Stimulated activated CD8-positive, alpha-beta memory T cell treated with anti-CD3 and anti-CD28 coated beads, Interleukin-4, amount 100 ng/mL, for 4 hours (primary cell): Measurements from ENCODE around the gene RAD51B.
"Not testable (repeated sequence)": the region's sequence is repeated elsewhere in the genome, so short reads cannot be mapped to it uniquely, and the experiment has no call there.

Experiments used
- DNase-seq, 2 donors: peaks; one replicate each; pipeline ENCODE4 v3.0.0-alpha.2; 2020; ENCODE audit warnings: low read depth in 2 of 2, low spot score in 1 of 2

Gene RAD51B

DNA sequence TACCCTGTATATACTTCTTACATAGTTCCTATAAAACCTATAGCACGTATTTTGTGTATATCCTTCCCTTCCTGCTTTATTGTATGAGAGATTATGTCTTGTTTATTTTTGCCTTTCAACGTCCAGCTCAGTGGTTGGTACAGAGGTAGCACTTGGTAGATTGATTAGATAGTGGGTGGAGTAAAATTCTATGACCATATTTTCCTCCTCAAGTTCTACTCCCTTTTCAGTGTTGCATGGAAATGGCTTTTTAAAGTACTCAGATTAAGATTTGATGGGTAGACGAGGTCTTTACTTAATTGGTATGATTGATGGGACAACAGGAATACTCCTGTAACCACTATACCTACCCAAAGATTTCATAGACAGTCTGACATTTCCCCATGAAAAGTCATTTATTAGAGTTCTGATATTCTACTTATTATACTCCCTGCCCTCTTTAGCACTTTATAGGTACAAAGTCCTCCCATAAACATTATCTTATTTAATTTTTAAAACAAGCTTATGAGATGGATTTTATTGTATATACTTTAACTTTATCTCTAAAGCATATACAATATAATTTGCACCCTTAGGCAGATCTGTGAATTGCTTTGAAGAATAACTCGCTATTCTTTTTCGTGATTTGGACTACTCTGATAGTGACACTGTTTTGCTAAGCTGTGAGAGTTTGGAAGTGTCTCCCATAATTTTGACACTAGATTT is 348.0 kb downstream of the RAD51B start:
- no peak for DNase-seq

DNA sequence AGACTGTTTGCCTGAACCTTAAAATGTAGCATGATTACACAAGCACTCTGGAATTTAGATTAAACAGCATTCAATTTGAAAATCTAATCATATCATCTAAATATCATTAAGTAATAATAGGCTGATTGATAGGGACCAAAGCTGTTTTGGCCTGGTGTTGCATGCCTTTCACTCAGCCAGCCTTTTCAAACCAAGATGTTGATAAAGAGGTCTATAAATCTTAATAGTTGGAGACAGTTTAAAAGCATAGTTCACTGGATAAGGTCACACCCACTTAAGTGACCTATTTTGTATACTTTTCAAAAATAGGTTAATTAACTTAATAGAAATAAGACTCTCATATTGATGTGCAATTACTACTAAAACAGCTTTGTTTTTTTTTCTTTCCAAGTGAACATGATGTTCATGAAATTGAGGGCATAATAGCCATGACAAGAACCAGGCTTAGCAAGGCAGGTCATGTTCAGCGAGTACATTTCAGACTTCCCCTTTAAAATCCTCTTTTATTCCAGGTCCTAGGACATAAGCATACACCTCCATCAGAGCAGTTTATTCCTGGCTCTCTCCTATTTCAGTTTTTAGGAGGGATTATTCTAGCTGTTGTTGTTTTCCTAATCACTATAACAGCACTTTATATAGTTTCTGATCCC is 349.0 kb downstream of the RAD51B start:
- no peak for DNase-seq

DNA sequence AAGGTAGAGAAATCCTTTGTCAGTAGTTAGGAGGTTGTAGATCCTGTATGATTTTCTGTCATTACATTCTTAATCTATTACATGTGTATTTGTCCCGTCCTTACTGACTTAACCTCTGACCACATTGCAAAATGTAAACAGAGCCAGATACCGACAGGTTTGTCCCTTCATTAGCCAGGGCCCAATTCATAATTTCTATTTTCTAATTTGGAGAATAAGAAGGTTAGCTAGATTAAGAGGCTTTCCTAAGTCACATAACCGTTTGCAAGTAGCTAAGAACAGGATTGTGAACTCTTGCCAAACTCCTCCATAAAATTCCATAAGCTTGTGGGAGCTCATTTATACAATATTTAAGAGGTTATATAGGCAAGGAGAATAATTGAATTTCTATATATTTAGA is 352.6 kb downstream of the RAD51B start:
- DNase-seq = no peak

DNA sequence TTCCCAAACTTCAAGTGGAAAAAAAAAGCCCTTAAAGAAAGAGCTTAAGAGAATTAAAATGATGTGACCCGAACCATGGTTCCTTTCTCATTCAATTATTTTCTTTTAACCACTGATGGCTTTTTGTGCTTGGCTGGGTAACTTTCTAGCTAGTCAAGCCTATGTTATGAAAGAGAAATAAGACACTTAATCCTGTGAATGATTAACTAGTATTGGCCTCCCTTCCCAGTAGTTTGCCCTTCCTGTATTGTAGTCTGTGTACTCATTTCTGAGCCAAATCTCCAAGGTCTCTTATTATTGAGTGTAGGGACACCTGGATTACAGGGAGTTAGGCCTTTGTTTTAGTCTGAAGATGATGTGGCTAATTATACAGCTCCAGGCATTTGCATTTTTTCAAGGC is 353.0 kb downstream of the RAD51B start:
- no peak for DNase-seq

DNA sequence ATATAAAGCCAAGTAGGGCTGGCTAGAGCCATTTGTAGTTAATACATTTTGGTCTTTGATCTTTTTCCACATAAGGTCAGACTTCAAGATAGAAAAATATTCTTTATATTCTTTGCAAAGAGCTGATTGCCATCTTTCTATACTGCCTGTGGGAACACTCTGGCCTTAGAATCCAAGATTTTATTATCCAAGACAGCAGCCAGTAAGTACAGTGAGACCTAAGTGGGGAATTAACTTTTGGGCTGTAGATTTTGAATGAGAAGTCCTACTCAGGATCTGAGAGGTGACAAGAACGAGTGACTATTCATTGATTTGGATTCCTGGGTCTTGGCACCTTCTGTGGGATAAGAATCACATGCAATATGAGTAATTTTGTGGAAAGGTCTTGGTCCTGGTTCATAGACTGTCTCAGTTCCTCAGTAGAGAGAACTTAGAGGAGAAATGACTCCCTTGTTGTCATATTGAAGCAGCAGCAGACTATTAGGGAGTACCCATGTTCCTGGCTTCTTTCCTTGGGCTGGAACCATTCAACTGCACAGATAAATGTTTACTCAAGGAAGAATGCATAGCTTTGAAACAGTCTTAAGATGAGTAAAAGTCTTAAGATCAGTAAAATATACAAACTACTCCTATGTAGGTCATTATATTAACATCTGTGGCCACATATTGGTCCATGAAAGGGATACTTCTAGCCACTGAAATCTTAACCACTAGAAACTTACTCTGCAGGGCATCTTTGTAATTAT is 353.8 kb downstream of the RAD51B start:
- no peak for DNase-seq

DNA sequence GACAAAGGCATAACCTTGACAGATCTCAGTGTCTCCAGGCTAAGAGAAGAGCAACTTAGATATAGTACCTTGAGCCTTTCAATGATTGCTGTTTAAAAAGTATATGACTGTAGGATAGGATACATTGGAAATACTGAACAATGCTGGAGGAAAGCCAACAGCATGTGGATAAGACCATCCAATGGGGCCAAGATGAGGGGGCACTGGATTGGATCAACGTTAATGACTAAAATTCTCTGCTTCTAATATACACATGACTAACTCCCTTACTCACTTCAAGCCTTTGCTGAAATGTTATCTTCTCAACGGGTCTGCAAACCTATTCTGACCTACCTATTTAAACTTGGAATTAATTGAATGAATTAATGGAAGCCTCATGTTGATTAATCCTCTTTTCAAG is 354.9 kb downstream of the RAD51B start:
- no peak for DNase-seq

DNA sequence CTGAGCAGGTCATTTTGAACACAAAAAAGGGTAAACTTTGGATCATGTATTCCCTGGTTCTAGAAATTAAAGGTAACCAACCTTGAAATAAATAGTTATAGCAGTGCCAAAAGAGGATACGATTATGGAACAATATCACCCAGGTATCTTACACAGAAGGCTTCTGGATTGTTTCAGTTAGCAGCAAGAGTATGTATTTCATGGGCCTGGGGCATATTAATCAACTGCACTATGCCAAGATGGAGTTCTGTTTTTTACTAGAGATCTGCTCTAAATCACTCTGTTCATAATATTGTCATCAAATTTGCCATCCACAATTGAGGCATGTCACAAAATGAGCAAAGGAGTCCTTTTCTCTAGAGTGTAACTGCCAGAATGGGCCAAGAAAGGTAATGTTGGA is 357.1 kb downstream of the RAD51B start:
- DNase-seq = no peak

DNA sequence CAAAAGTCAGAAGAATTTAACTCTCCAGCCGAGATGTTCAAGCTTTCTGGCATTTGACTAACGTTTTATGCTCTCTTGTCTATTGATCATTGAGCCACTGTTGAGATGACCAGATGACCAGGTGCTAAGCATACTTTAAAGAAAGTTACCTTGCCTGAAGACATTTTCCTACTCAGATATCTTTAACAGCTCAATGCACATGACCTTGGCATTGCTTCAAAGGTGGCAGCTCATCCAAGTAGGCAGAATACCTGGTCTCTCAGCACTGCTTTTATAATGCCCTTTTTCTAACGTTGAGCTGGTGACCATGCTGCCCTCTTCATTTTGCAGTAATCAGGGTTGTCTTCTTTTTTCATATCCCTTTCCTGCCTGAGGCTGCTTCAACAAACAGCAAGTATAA is 358.1 kb downstream of the RAD51B start:
- no peak for DNase-seq

DNA sequence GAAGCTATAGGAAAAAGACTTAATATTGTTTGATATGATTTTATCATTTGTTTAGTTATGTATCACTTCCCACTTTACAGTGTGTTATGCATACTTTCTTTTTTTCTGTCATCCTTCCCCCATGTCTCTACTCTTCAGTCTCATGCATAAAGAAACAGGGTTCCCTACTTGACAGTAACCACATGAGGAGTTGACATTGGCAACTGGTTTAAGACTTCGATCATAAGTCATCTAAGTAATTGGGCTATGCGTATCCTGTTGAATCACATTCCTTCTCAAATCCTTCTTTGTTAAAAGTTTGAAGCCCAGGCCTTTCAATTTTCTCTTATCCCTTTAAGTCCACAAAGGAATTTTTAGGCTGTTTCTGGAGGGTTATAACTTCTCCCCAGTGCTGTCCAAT is 358.7 kb downstream of the RAD51B start:
- DNase-seq = no peak

DNA sequence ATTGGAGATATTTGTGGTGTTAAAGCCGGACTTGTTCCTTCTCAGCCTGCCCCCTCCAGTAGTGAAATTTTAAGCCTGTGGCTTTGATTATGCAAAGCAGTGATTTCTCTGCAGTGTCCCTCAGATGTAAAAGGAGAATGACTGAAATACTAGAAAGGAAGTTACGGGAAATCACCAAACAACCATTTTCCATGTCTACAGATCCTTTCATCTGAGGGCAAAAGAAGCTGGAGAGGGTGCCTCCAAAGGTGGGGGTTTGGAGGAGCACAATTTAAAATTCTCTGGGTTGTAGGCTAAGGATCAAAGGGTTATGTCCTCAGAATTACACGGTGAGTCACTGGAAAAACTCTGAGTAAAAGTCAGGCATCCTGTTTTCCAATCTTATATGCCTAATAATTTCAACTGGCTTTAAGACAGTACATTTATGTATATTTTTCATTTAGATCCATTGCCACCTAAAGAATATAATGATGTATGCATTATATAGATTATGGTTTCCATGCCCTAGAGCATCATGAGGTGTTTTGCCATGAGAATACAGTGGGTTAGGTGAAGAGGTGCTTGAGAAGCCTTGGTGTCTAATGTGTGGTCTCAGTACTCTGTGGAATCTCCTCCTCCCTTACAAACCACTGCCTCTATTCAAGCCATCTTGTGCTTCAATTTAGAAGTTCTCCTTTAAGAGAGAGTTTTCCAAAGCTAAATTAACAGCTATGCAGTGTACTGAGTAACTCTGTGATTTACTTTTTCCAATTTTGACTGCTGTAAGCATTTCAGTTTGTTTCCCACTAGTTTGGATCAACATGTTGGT is 362.1 kb downstream of the RAD51B start:
- no peak for DNase-seq

DNA sequence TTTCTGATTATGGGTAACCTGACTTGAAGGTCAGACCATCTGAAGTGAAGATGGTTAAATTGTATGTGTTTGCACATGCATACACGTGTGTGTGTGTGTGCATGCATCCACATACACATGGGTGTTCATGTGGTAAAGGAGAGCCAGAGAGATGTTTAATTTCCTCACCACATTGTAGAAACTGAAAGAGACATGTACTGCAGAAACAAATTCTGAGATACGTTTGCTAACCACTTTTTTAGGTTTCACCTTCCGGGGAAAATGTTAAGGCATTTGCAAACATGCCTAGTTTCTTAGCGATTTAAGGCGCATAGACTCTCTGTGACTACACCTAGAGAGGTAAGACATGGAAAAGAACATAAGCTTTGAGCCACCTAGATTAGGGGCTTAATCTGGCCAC is 362.9 kb downstream of the RAD51B start:
- DNase-seq = no peak

DNA sequence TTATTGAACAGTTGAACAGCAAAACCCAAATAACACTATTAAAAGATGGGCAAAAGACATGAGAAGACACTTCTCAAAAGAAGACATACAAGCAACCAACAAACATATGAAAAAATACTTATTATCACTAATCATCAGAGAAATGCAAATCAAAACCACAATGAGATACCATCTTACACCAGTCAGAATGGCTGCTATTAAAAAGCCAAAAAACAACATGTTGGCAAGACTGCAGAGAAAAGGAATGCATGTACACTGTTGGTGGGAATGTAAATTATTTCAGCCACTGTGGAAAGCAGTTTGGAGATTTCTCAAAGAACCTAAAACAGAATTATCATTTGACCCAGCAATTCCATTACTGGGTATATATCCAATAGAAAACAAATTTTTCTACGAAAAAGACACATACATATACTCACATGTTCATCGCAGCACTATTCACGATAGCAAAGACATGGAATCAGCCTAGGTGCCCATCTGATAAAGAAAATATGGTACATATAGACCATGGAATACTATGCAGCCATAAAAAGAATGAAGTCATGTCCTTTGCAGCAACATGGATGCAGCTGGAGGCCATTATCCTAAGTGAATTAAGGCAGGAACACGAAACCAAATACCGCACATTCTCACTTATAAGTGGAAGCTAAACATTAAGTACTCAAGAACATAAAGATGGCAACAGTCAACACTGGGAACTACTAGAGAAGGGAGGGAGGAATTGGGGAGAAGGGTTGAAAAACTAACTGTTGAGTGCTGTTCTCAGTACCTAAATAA is 367.1 kb downstream of the RAD51B start:
- DNase-seq = not testable (repeated sequence)

DNA sequence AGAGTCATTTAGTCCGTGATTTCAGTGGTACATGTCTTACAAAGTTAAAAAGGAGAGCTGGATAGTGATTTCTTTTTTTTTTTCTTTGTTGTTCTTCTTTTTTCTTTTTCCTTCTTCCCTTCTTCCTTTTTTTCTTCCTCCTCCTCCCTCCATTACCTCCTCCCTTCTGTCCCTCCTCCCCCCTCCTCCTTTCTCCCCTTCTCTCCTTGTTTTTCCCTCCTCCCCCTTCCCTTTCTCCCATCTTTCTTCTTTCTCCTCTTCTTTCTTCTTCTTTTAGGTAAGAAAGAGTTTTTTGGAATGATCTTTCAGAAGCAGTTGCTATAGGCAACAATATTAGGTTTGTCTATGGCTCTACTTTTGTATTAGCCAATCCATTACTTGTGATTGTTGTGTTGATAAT is 368.6 kb downstream of the RAD51B start:
- no peak for DNase-seq

DNA sequence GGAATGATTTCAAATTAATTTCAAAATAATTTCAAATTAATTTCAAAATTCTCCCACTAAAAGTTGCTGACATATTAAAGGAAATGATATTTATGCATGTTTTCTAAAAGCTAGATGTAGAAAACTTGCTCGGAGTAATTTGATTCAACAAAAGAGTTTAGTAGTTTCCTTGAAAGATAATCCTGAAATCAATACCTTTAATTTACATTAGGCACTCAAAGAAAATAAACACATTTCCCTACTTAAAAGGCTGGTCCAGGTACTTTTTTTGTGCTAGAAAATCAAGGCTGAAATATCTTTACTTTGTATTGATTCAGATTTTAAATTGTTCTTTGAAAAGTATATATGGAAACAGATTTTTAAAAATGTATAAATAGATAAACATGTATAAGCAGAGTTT is 370.5 kb downstream of the RAD51B start:
- no peak for DNase-seq

DNA sequence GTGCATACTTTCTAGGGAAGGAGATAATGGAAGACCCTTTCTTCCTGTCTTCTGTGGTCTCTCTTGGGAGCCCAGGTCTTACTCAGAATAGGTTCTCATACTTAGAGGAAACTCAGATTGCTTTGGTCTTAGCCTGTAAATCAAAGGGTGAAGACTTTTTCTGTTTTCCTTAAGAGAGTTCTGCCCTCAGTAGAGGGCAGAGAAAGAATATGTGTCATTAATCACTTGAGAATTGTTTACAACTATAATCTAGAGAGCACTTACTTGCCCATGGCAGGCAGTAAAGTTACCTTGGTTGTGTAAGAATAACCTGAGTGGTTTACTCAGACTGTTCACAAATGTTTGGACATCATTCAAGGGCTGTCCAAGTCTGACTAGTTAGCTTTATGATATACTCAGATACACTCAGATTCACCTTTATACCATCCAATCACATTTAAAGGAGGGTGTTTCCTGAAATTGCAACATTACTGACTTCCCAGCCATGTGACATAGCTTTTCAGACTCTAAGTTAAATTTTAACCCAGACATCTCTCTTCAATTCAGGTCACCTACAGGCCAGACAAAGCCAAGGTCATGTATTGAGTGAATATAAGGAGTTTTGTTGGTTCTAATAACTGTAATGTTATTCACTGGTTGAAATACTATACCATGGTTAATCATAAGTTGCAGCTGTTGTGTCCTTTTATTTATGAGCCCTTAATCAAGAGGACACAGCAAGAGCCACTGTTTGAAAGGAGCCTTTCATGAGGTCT is 372.2 kb downstream of the RAD51B start:
- no peak for DNase-seq

DNA sequence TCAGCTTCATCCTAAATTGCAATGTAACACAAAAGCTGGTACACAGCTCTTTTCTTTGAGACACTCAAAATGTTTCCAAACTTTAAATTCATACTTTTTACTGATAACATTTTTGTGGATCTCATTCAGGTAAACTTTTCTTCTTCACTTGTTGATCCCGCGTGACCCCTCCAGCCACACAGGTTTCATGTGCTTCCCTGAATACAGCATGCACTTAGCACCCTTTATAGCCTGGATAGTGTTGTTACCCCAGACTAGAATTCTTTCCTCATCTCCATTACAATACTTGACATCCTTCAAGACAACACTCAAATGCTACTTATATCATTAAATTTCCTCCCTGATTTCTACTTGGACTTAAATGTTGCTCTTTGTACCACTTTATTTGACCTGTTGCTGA is 373.4 kb downstream of the RAD51B start:
- DNase-seq = no peak

DNA sequence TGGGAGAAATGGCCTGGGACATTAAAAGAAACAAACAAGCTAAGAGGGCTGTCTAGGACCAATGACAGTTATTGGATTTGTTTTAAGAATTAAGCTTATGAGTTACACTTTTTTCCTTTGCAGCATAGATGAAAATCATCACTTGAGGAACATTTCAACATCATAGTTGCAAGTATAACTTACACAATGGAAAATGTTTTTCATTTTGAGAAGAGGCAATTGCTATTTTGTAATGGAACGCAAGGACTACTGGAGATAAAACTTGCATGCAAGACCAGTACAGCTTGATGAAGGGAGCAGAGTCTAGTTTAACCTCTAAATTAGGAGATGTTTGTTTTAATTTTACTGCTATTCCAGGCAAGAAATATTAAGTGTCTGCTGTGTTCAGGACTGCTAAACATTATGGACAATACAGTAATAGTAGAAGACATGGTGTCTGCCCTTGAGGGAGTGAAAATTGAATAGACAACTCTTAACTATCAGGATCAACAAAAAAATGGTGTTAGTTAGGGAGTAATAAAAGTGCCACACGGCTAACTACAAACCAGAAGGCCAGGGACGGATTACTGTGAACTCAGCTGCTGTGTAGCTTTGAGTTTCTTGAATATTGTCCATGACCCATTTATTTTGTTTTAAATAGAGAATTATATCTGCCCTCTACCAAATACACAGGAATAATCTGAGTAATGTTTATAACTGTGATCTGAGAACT is 374.5 kb downstream of the RAD51B start:
- no peak for DNase-seq

DNA sequence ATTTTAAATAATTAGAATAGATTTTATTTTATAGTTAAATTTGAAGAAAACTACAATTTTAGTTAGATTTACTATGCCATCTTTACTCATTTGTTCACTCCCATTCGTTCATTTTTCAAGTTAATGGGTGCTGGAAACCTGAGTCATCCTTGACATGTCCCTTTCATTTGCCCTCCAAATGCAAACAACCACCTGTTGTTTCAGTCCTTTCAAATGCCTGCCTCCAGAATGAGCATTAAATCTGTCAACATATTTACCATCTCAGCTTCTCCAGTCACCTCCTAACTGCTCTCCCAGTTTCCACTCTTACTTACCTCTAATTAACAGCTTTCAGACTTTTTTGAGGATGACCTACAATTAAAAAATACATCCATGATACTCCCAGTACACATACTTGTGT is 375.5 kb downstream of the RAD51B start:
- DNase-seq = no peak

DNA sequence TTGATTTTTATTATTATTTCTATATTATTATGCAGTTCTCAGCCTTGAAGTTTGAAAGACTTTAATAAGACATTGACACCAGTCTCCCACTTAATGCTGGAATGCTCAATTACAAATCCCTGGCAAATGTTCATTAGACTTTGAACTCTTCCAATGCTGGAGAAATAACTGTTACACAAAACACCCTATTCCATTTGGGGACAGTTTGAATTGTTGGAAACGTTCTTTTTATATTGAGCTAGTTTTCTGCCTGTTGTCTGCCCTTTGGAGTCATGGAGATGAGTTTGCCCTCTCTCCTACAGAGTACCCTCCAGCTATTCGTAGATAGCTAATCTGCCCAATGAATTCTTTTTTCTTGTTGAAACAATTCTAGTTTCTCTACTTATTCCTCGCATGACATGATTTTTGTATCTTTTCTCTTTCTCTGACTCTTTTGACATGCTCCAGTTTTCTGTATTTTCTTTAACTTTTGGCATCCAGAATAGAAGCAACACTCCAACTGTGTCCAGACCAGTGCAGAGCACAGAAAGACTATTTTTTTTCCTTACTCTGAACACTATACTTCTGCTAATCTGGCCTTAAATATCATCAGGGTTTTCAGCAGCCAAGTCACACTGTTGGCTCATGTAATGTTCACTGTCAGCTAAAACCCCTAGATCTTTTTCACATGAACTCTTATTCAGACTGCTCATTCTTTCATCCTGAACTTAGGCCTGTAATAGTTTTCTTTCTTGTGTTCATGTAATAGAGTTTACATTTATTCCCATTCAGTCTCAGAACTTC is 379.3 kb downstream of the RAD51B start:
- no peak for DNase-seq
